OCI-LY3 (cell line): Measurements from ENCODE around the gene ATG9B.

Experiments used
- CTCF ChIP-seq: fragments of 200-600, 300-600 bp; sonication (generic); IDR thresholded peaks from 2 replicates; pipeline ENCODE4 v1.5.1; 2014; ENCODE audit warnings: antibody characterized with exemption, low read length, low read depth
- EZH2phosphoT487 ChIP-seq: fragments of 200-600 bp; shearing (Covaris generic); IDR thresholded peaks from 2 replicates; pipeline ENCODE4 v1.6.1; 2018; ENCODE audit warnings: antibody characterized with exemption, mixed run types, low read depth

DNA sequence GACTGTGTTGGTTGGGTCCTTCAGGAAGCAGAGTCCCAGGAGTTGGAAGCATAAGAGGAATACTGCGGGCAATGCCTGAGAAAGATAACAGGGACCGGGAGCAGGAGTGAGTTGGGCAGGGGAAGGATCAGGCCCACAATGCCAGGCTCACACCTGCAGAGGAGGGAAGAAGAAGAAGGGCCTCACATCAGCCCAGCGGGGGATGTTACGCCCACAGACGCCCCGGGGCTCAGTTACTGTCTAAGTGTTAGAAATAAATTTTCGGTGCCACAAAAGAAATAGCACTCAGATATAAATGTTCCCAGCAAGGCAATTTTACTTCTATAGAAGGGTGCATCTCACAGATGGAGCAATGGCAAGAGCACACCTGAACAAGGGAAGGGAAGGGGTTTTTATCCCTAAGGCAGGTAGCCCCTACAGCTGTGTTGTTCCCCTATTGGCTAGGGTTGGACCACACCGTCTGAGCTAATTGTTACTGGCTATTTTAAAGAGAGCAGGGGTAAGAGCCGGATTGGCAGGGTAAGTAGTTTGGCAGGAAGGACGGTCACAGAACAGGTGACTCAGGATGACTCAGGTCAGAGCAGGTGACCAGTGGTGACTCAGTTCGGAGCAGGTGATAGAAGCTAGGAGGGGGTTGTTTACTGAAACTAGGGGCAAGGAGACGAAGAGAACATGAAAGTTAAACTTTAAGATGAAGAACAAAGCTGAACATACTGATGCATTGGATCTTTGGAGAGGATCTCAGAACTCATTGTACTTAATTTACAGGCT is 33.7 kb downstream of the ATG9B start, which contains the start of gene NOS3:
- TF ChIP-seq CTCF (no peak), EZH2phosphoT487 (no peak)
